ENCODE data around the gene ZNF607. TPM values are rescaled to one million over a fixed set of nuclear protein-coding genes. Genes with fewer than 3 reads are reported as not detected.

Gene ZNF607
- total RNA-seq, 1 donor from 2014 or later, result 6.3 TPM

DNA sequence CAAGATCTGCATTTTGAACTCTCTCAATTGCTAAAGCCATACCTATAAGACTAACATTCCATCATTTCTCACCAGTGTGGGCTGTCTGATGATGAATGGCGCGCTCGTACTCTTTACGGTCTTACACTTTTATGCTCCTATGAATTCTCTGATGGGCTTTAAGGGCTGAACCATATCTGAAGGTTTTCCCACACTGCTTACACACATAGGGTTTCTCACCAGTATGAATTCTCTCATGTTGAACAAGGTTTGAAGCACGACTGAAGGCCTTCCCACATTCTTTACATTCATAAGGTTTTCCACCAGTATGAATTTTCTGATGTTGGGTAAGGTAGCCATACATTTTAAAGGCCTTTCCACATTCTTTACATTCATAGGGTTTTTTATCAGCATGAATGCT is 18.8 kb upstream of the ZNF607 start:
- peaks cover 62% of the 10 kb centered on the region for H3K9me3 Mint-ChIP-seq (ENCODE audit: unreplicated experiment)

DNA sequence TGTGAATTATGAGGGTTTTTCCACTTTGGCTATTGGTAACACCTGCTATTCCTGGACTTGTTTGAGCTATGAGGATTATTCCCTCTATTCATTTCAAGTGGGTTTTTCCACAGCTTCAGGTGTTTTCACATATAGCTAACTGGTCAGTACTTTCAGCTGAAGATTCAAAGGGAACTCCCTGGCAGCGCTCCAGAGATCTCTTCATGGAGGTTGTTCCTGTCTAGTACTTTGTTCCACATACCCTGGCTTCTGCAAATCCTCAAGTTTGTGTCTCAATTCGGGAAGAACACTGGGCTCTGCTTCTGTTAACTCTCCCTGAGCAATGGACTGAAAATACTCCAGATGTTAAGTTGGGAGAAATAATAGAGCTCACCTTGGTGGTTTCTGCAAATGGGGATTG is 5.6 kb upstream of the ZNF607 start:
- Histone ChIP-seq H3K27me3 (ENCODE audit: insufficient read depth, low read length) (no peaks in the 10 kb centered on the region), H3K27ac (ENCODE audit: low read depth, low read length) (no peak overlapping the region), H3K9ac (ENCODE audit: low read length) (no peak overlapping the region), H3K4me3 (ENCODE audit: insufficient read depth, low read depth, low read length) (no peak overlapping the region), H3K79me2 (ENCODE audit: insufficient read depth, low read length) (no peaks in the 10 kb centered on the region), H3K9me3 (ENCODE audit: insufficient read depth, low read depth, low read length) (no peaks in the 10 kb centered on the region), H3K36me3 (ENCODE audit: insufficient read depth, low read length) (no peaks in the 10 kb centered on the region), H3K4me2 (ENCODE audit: low read length) (no peak overlapping the region), H4K20me1 (ENCODE audit: insufficient read depth, low read length) (no peaks in the 10 kb centered on the region), H2AFZ (ENCODE audit: low read depth, low read length) (no peak overlapping the region), H3K4me1 (ENCODE audit: insufficient read depth, low read length) (no peaks in the 10 kb centered on the region)
- FAIRE-seq, result no peak
- DNase-seq (ENCODE audit: low read depth), result no peak
- H3K27ac Mint-ChIP-seq (ENCODE audit: unreplicated experiment), result no peak overlapping the region
- H3K4me3 Mint-ChIP-seq (ENCODE audit: unreplicated experiment), result no peak overlapping the region
- peaks cover 2% of the 10 kb centered on the region for H3K9me3 Mint-ChIP-seq (ENCODE audit: unreplicated experiment)
- no peaks in the 10 kb centered on the region for H3K36me3 Mint-ChIP-seq (ENCODE audit: low read depth, unreplicated experiment)
- TF ChIP-seq EZH2 (IDR thresholded peaks at IDR 0.05; ENCODE audit: insufficient read depth, low read length), result no peak
- TF ChIP-seq, protein P1, sequence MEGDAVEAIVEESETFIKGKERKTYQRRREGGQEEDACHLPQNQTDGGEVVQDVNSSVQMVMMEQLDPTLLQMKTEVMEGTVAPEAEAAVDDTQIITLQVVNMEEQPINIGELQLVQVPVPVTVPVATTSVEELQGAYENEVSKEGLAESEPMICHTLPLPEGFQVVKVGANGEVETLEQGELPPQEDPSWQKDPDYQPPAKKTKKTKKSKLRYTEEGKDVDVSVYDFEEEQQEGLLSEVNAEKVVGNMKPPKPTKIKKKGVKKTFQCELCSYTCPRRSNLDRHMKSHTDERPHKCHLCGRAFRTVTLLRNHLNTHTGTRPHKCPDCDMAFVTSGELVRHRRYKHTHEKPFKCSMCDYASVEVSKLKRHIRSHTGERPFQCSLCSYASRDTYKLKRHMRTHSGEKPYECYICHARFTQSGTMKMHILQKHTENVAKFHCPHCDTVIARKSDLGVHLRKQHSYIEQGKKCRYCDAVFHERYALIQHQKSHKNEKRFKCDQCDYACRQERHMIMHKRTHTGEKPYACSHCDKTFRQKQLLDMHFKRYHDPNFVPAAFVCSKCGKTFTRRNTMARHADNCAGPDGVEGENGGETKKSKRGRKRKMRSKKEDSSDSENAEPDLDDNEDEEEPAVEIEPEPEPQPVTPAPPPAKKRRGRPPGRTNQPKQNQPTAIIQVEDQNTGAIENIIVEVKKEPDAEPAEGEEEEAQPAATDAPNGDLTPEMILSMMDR (IDR thresholded peaks at IDR 0.05; ENCODE audit: insufficient read depth, low read depth, low read length), result no peak
- no peaks in the 10 kb centered on the region for H3K4me1 Mint-ChIP-seq (ENCODE audit: low read depth, unreplicated experiment)
- H3K27me3 Mint-ChIP-seq (ENCODE audit: low read depth, unreplicated experiment), result no peaks in the 10 kb centered on the region

More for the DNA sequence above, 18.8 kb upstream of the ZNF607 start:
- Histone ChIP-seq H4K20me1 (ENCODE audit: insufficient read depth, low read length) (no peaks in the 10 kb centered on the region), H3K4me2 (ENCODE audit: low read length) (no peak overlapping the region), H3K27ac (ENCODE audit: low read depth, low read length) (no peak overlapping the region), H3K9ac (ENCODE audit: low read length) (no peak overlapping the region), H3K27me3 (ENCODE audit: insufficient read depth, low read length) (no peaks in the 10 kb centered on the region), H2AFZ (ENCODE audit: low read depth, low read length) (no peak overlapping the region), H3K36me3 (ENCODE audit: insufficient read depth, low read length) (peaks cover 6% of the 10 kb centered on the region), H3K79me2 (ENCODE audit: insufficient read depth, low read length) (no peaks in the 10 kb centered on the region), H3K9me3 (ENCODE audit: insufficient read depth, low read depth, low read length) (peaks cover 41% of the 10 kb centered on the region), H3K4me3 (ENCODE audit: insufficient read depth, low read depth, low read length) (no peak overlapping the region), H3K4me1 (ENCODE audit: insufficient read depth, low read length) (no peaks in the 10 kb centered on the region)
- no peak for TF ChIP-seq EZH2 (IDR thresholded peaks at IDR 0.05; ENCODE audit: insufficient read depth, low read length)
- TF ChIP-seq, protein P1 (IDR thresholded peaks at IDR 0.05; ENCODE audit: insufficient read depth, low read depth, low read length), result no peak
- no peak overlapping the region for H3K4me3 Mint-ChIP-seq (ENCODE audit: unreplicated experiment)
- FAIRE-seq, result no peak
- DNase-seq (ENCODE audit: low read depth), result no peak
- no peak overlapping the region for H3K27ac Mint-ChIP-seq (ENCODE audit: unreplicated experiment)
- no peaks in the 10 kb centered on the region for H3K4me1 Mint-ChIP-seq (ENCODE audit: low read depth, unreplicated experiment)
- H3K27me3 Mint-ChIP-seq (ENCODE audit: low read depth, unreplicated experiment), result no peaks in the 10 kb centered on the region
- H3K36me3 Mint-ChIP-seq (ENCODE audit: low read depth, unreplicated experiment), result peaks cover 62% of the 10 kb centered on the region

DNA sequence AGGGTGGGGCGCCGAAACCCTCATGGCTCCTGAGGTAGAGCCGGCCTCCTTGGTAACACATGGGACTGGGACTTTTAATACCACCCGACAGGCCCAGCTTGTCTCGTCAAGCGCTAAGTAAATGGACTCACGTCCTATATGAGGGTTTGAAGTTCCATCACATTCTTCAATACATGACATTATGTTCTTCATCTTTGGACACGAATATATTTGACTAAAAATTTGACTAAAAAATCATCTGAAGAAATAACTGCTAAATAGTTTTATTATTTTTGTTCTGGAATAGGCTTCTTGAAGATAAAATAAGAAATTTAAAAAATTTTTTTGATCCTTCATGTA is 335 bp upstream of the ZNF607 start:
- H3K9ac ChIP-seq (ENCODE audit: low read length), result peak overlapping the region; percentile 84
- no peak for DNase-seq (ENCODE audit: low read depth)
- Mint-ChIP-seq H3K36me3 (ENCODE audit: low read depth, unreplicated experiment) (peaks cover 4% of the 10 kb centered on the region), H3K9me3 (ENCODE audit: unreplicated experiment) (peaks cover 2% of the 10 kb centered on the region), H3K4me1 (ENCODE audit: low read depth, unreplicated experiment) (peaks cover 4% of the 10 kb centered on the region), H3K27ac (ENCODE audit: unreplicated experiment) (no peak overlapping the region), H3K4me3 (ENCODE audit: unreplicated experiment) (peak overlapping the region; percentile 87), H3K27me3 (ENCODE audit: low read depth, unreplicated experiment) (no peaks in the 10 kb centered on the region)
- no peaks in the 10 kb centered on the region for H3K4me1 ChIP-seq (ENCODE audit: insufficient read depth, low read length)
- peak; percentile 26 for FAIRE-seq
- H4K20me1 ChIP-seq (ENCODE audit: insufficient read depth, low read length), result no peaks in the 10 kb centered on the region
- TF ChIP-seq, protein P1 (IDR thresholded peaks at IDR 0.05; ENCODE audit: insufficient read depth, low read depth, low read length), result no peak
- no peak for TF ChIP-seq EZH2 (IDR thresholded peaks at IDR 0.05; ENCODE audit: insufficient read depth, low read length)
- peaks cover 19% of the 10 kb centered on the region for H3K79me2 ChIP-seq (ENCODE audit: insufficient read depth, low read length)
- no peaks in the 10 kb centered on the region for H3K27me3 ChIP-seq (ENCODE audit: insufficient read depth, low read length)
- H3K4me2 ChIP-seq (ENCODE audit: low read length), result peak overlapping the region; percentile 90
- H2AFZ ChIP-seq (ENCODE audit: low read depth, low read length), result peak overlapping the region; percentile 94
- H3K27ac ChIP-seq (ENCODE audit: low read depth, low read length), result no peak overlapping the region
- H3K4me3 ChIP-seq (ENCODE audit: insufficient read depth, low read depth, low read length), result peak overlapping the region; percentile 86
- H3K9me3 ChIP-seq (ENCODE audit: insufficient read depth, low read depth, low read length), result no peaks in the 10 kb centered on the region
- no peaks in the 10 kb centered on the region for H3K36me3 ChIP-seq (ENCODE audit: insufficient read depth, low read length)
